NCI-H2081 treated with DMSO at 0.1 percent for 48 hours (cell line): ENCODE measurements around the gene PARN.
"Not testable (repeated sequence)": the region's sequence is repeated elsewhere in the genome, so short reads cannot be mapped to it uniquely, and the experiment has no call there.

Source experiments
- DNase-seq: peaks from one replicate; lab custom pipeline; 2025; lab: John Stamatoyannopoulos, UW

PARN gene

DNA sequence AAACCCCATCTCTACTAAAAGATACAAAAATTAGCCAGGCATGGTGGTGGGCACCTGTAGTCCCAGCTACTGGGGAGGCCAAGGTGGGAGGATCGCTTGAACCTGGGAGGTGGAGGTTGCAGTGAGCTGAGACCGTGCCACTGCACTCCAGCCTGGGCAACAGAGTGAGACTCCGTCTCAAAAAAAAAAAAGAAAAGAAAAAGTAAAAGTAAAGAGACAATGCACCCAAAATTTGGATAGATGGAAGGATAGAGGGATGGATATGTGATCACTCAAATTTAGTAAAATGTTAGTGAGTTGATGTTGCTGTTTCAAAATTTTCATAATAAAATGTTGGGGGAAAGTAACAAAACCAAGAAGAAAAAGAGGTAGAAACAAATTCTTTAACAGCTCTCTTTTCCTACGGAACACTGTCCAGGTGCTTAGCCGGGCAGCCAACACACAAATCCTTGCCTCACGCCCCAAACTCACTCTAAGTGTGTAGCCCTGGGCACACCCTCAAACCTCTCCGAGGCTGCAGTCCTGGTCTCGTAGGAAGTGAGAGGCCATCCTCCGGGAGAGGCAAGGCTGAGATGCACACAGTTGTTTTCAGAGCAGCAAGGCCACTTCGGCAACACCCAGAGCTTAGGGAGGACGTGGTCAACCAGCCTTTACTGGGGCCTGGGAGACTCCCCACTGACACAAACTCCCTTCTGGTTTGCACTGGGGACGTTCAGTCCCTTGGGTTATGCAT lies 228.9 kb downstream of the PARN start:
- DNase-seq: not testable (repeated sequence)

DNA sequence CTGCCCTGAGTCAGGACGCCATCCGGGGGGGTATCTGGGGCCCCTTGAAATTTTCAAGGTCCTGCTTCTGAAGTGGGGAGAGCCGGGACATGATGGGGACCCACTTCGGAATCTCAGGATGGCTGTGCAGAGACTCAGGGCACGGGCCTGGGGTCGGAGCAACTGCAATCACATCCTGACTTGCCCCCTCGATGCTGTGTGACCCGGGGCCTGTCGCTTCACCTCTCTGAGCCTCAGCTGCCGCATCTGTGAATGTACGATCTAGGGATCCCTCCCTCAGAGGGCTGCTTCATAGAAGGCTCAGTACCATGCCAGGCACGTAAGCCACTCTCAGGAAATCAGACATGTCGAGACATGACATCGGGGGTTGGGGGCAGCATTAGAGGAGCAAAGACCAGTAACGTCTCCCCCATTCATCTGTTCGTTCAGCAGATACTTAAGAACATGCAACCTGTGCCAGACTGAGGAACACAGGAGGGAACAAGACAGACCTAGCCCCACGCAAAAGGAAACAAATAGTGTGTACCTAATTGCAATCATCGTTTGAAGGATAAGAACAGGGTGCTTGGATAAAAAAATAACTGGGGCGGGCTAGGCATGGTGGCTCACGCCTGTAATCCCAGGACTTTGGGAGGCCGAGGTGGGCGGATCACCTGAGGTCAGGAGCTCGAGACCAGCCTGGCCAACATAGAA lies 229.6 kb downstream of the PARN start:
- no peak for DNase-seq

GRCh38 chr16:14399378-14400284 lies 230.4 kb downstream of the PARN start:
- DNase-seq: no peak

DNA sequence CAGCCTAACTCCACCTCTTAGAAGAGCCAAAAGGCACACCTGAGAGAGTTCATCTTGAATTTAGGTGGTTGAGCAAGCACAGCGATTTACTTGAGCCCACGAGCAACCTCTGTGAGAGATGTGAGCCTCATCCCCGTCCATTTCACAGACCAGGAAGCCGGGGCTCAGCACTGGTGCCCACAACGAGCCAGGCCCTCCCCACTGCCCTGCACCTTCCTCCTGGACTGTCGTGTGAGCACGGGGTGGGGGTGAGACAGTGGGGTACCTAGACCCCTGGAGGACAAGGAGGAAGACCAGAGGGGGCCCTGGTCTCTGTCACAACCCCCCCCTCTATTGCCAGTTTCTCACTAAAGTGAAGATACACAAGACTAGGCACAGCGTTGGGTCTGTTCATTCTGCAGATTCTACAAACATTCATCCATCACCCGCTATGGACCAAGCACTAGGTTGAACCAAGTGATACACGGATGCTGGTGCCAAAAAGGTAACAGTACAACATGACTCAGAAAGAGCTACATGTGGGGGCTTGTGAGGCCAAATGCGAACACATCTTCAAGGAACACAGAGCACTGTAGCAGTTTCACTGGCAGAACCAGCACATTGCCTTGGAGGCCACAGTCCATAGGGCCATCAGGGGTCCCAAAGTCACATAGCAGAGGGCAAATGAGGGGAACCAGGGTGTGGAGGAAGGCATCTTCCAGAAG lies 231.9 kb downstream of the PARN start:
- DNase-seq: no peak

GRCh38 chr16:14395710-14396304 lies 234.3 kb downstream of the PARN start:
- not testable (repeated sequence) for DNase-seq

- no peak for DNase-seq
Measured at GRCh38 chr16:14394834-14395233, 235.2 kb downstream of the PARN start.

- DNase-seq: no peak
Measured at GRCh38 chr16:14392960-14393359, 237.1 kb downstream of the PARN start.

GRCh38 chr16:14389359-14389758 lies 240.7 kb downstream of the PARN start:
- no peak for DNase-seq

GRCh38 chr16:14388243-14388642 lies 241.8 kb downstream of the PARN start:
- DNase-seq: no peak

DNA sequence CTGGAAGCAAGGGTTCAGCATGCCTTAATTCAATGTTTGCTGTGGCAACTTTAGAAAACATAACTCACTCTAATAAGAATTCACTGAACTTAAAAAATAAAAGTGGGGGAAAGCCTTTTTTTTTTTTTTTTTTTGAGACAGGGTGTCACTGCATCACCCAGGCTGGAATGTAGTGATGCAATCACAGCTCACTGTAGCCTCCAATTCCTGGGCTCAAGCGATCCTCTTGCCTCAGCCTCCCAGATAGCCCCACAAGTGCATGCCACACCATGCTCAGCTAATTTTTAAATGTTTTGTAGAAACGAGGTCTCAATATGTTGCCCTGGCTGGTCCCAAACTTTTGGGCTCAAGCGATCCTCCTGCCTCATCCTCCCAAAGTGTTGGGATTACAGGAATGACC lies 243.9 kb downstream of the PARN start:
- no peak for DNase-seq
